VCaP (cell line): Measurements from ENCODE around the gene ARAP3.

Source experiments
- H3K27ac ChIP-seq: fragments of 450-650 bp; 2 replicates; pipeline ENCODE4 v1.5.1; 2017
- CTCF ChIP-seq: fragments of 450-650 bp; conservative IDR thresholded peaks from 2 replicates; pipeline ENCODE4 v1.5.1; 2017; ENCODE audit warnings: mild to moderate bottlenecking, moderate library complexity

The ARAP3 gene

GRCh38 chr5:141637767-141638419, 44.1 kb downstream of the ARAP3 start:
- H3K27ac ChIP-seq = peak overlapping the region; percentile 93
- peak; percentile 64 for TF ChIP-seq CTCF

GRCh38 chr5:141637123-141637766, 44.8 kb downstream of the ARAP3 start:
- no peak for TF ChIP-seq CTCF
- peak overlapping the region; percentile 93 for H3K27ac ChIP-seq

- TF ChIP-seq CTCF = no peak
- H3K27ac ChIP-seq = peak within 1 kb of the TSS; percentile 93
Measured at GRCh38 chr5:141636413-141637122, 45.5 kb downstream of the ARAP3 start, which contains the start of the genes HDAC3 and RELL2. Gene HDAC3 (minus strand): TSS chr5:141636849. CDS start chr5:141636790, 59 bp downstream. Gene RELL2 (plus strand): TSS chr5:141636997. CDS start chr5:141638226, 1,229 bp downstream.

GRCh38 chr5:141636106-141636412, 46.0 kb downstream of the ARAP3 start:
- peak overlapping the region; percentile 93 for H3K27ac ChIP-seq
- no peak for TF ChIP-seq CTCF

GRCh38 chr5:141635646-141636045, 46.4 kb downstream of the ARAP3 start:
- peak overlapping the region; percentile 93 for H3K27ac ChIP-seq
- no peak for TF ChIP-seq CTCF

- H3K27ac ChIP-seq = no peak overlapping the region
Measured at GRCh38 chr5:141634720-141635119, 47.3 kb downstream of the ARAP3 start.

More at GRCh38 chr5:141634720-141635119, 47.3 kb downstream of the ARAP3 start:
- TF ChIP-seq CTCF = no peak
